Measurements from ENCODE around the gene EPHB2. TPM values are rescaled to one million over a fixed set of nuclear protein-coding genes. Genes with fewer than 3 reads are reported as not detected.

EPHB2 gene
- polyA plus RNA-seq, 6 donors from 2014 or later, result 0.08 TPM; not detected in 5

- Mint-ChIP-seq H3K27me3 (peaks cover 14 to 44% (median 32%) of the 10 kb centered on the region in 3 donors), H3K9me3 (no peaks in the 10 kb centered on the region), H3K4me3 (no peak overlapping the region), H3K4me1 (no peaks in the 10 kb centered on the region), H3K27ac (no peak overlapping the region), H3K36me3 (no peaks in the 10 kb centered on the region)
- no peak for DNase-seq
- no peak for ATAC-seq (ENCODE audit: low read depth in 2 of 2)
Measured at GRCh38 chr1:22895357-22895756, 184.7 kb downstream of the EPHB2 start.

GRCh38 chr1:22896184-22896583 is 185.5 kb downstream of the EPHB2 start:
- Mint-ChIP-seq H3K36me3 (no peaks in the 10 kb centered on the region), H3K27ac (peak overlapping the region in 1 of 6 donors; percentile 32), H3K4me1 (no peaks in the 10 kb centered on the region), H3K27me3 (peaks cover 11 to 51% (median 32%) of the 10 kb centered on the region in 3 donors), H3K4me3 (no peak overlapping the region), H3K9me3 (no peaks in the 10 kb centered on the region)
- no peak for DNase-seq
- no peak for ATAC-seq (ENCODE audit: low read depth in 2 of 2)

GRCh38 chr1:22900451-22900850 is 189.8 kb downstream of the EPHB2 start:
- ATAC-seq (ENCODE audit: low read depth in 2 of 2) (no peak), DNase-seq (no peak)
- no peak overlapping the region for H3K27ac Mint-ChIP-seq
- no peaks in the 10 kb centered on the region for H3K9me3 Mint-ChIP-seq
- no peaks in the 10 kb centered on the region for H3K4me1 Mint-ChIP-seq
- no peak overlapping the region for H3K4me3 Mint-ChIP-seq
- H3K27me3 Mint-ChIP-seq, result peaks cover 17 to 57% (median 35%) of the 10 kb centered on the region in 3 donors
- no peaks in the 10 kb centered on the region for H3K36me3 Mint-ChIP-seq

GRCh38 chr1:22903113-22903512 is 192.5 kb downstream of the EPHB2 start:
- no peak overlapping the region for H3K4me3 Mint-ChIP-seq
- no peaks in the 10 kb centered on the region for H3K9me3 Mint-ChIP-seq
- no peaks in the 10 kb centered on the region for H3K36me3 Mint-ChIP-seq
- no peaks in the 10 kb centered on the region for H3K4me1 Mint-ChIP-seq
- H3K27me3 Mint-ChIP-seq, result peaks cover 17 to 37% (median 18%) of the 10 kb centered on the region in 3 donors
- DNase-seq (no peak), ATAC-seq (ENCODE audit: low read depth in 2 of 2) (no peak)
- no peak overlapping the region for H3K27ac Mint-ChIP-seq

GRCh38 chr1:22906968-22907367 is 196.3 kb downstream of the EPHB2 start:
- no peaks in the 10 kb centered on the region for H3K9me3 Mint-ChIP-seq
- H3K36me3 Mint-ChIP-seq, result no peaks in the 10 kb centered on the region
- no peak for ATAC-seq (ENCODE audit: low read depth in 2 of 2)
- H3K27ac Mint-ChIP-seq, result peak overlapping the region in 1 of 6 donors; percentile 39
- DNase-seq, result no peak
- H3K4me3 Mint-ChIP-seq, result no peak overlapping the region
- peaks cover 10 to 15% (median 12%) of the 10 kb centered on the region in 3 donors for H3K27me3 Mint-ChIP-seq
- no peaks in the 10 kb centered on the region for H3K4me1 Mint-ChIP-seq

- no peak overlapping the region for H3K4me3 Mint-ChIP-seq
- H3K27me3 Mint-ChIP-seq, result peaks cover 6 to 11% (median 7%) of the 10 kb centered on the region in 3 donors
Measured at GRCh38 chr1:22907528-22907927, 196.9 kb downstream of the EPHB2 start.

GRCh38 chr1:22908880-22909426 is 198.3 kb downstream of the EPHB2 start:
- peaks cover 0 to 7% (median 6%) of the 10 kb centered on the region in 3 donors for H3K27me3 Mint-ChIP-seq
- no peaks in the 10 kb centered on the region for H3K4me1 Mint-ChIP-seq
- H3K36me3 Mint-ChIP-seq, result no peaks in the 10 kb centered on the region
- DNase-seq, result no peak
- H3K4me3 Mint-ChIP-seq, result no peak overlapping the region
- no peaks in the 10 kb centered on the region for H3K9me3 Mint-ChIP-seq
- no peak for ATAC-seq (ENCODE audit: low read depth in 2 of 2)
- no peak overlapping the region for H3K27ac Mint-ChIP-seq

More at GRCh38 chr1:22907528-22907927, 196.9 kb downstream of the EPHB2 start:
- Mint-ChIP-seq H3K9me3 (no peaks in the 10 kb centered on the region), H3K4me1 (no peaks in the 10 kb centered on the region), H3K36me3 (no peaks in the 10 kb centered on the region), H3K27ac (no peak overlapping the region)
- DNase-seq (no peak), ATAC-seq (ENCODE audit: low read depth in 2 of 2) (no peak)

GRCh38 chr1:22910286-22910685 is 199.6 kb downstream of the EPHB2 start:
- Mint-ChIP-seq H3K9me3 (no peaks in the 10 kb centered on the region), H3K36me3 (no peaks in the 10 kb centered on the region), H3K4me1 (no peaks in the 10 kb centered on the region), H3K27me3 (peaks cover 3 to 12% (median 11%) of the 10 kb centered on the region in 3 donors), H3K27ac (no peak overlapping the region), H3K4me3 (no peak overlapping the region)
- ATAC-seq (ENCODE audit: low read depth in 2 of 2) (no peak), DNase-seq (no peak)

GRCh38 chr1:22910986-22911651 is 200.5 kb downstream of the EPHB2 start:
- Mint-ChIP-seq H3K4me3 (no peak overlapping the region), H3K27ac (no peak overlapping the region), H3K27me3 (peaks cover 10 to 18% (median 11%) of the 10 kb centered on the region in 3 donors), H3K36me3 (no peaks in the 10 kb centered on the region), H3K9me3 (no peaks in the 10 kb centered on the region), H3K4me1 (no peaks in the 10 kb centered on the region)
- DNase-seq (no peak), ATAC-seq (ENCODE audit: low read depth in 2 of 2) (no peak)

GRCh38 chr1:22912311-22912710 is 201.7 kb downstream of the EPHB2 start:
- Mint-ChIP-seq H3K4me3 (no peak overlapping the region), H3K27me3 (peaks cover 12 to 28% (median 20%) of the 10 kb centered on the region in 3 donors), H3K9me3 (no peaks in the 10 kb centered on the region), H3K36me3 (no peaks in the 10 kb centered on the region), H3K27ac (no peak overlapping the region), H3K4me1 (no peaks in the 10 kb centered on the region)
- DNase-seq, result no peak
- ATAC-seq (ENCODE audit: low read depth in 2 of 2), result no peak

- Mint-ChIP-seq H3K9me3 (no peaks in the 10 kb centered on the region), H3K4me1 (no peaks in the 10 kb centered on the region), H3K27ac (no peak overlapping the region), H3K36me3 (no peaks in the 10 kb centered on the region), H3K27me3 (peaks cover 11 to 35% (median 27%) of the 10 kb centered on the region in 3 donors), H3K4me3 (no peak overlapping the region)
- ATAC-seq (ENCODE audit: low read depth in 2 of 2) (no peak), DNase-seq (no peak)
Measured at GRCh38 chr1:22913421-22914141, 202.9 kb downstream of the EPHB2 start.

GRCh38 chr1:22914156-22914555 is 203.5 kb downstream of the EPHB2 start:
- H3K4me3 Mint-ChIP-seq, result no peak overlapping the region
- H3K4me1 Mint-ChIP-seq, result no peaks in the 10 kb centered on the region
- peaks cover 11 to 35% (median 27%) of the 10 kb centered on the region in 3 donors for H3K27me3 Mint-ChIP-seq
- H3K9me3 Mint-ChIP-seq, result no peaks in the 10 kb centered on the region
- ATAC-seq (ENCODE audit: low read depth in 2 of 2) (no peak), DNase-seq (no peak)
- no peak overlapping the region for H3K27ac Mint-ChIP-seq
- H3K36me3 Mint-ChIP-seq, result no peaks in the 10 kb centered on the region

GRCh38 chr1:22914633-22915217 is 204.1 kb downstream of the EPHB2 start:
- ATAC-seq (ENCODE audit: low read depth in 2 of 2) (no peak), DNase-seq (no peak)
- H3K4me1 Mint-ChIP-seq, result no peaks in the 10 kb centered on the region
- no peak overlapping the region for H3K27ac Mint-ChIP-seq
- H3K4me3 Mint-ChIP-seq, result peak overlapping the region in 1 of 8 donors; percentile 6
- H3K27me3 Mint-ChIP-seq, result peaks cover 11 to 35% (median 27%) of the 10 kb centered on the region in 3 donors
- H3K36me3 Mint-ChIP-seq, result no peaks in the 10 kb centered on the region
- no peaks in the 10 kb centered on the region for H3K9me3 Mint-ChIP-seq
